Stimulated activated CD4-positive, alpha-beta T cell treated with anti-CD3 and anti-CD28 coated beads, Interleukin-4, amount 100 ng/mL, for 48 hours (primary cell): ENCODE measurements around the gene ENDOG.

Experiments used
- DNase-seq, 2 donors: peaks; one replicate each; pipeline ENCODE4 v3.0.0-alpha.2; 2020; ENCODE audit warnings: low read depth in 2 of 2

Gene ENDOG

DNA sequence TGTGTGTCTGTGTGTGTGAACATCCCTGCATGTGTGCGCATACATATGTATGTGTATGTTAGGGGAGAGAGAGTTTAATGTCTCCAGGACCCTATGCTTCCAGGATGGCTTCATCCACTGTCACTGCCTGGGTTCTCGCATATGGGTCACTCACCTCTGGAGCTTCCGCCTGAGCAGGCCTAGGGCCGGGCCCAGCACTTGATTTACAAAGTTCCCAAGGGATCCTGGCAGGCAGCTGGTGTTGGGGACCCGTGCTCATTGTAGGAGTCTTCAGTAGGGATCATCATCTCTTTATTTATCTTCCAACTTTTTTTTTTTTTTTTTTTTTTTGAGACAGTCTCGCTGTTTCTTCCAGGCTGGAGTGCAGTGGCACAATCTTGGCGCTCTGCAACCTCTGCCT lies 18.2 kb upstream of the ENDOG start:
- no peak for DNase-seq

DNA sequence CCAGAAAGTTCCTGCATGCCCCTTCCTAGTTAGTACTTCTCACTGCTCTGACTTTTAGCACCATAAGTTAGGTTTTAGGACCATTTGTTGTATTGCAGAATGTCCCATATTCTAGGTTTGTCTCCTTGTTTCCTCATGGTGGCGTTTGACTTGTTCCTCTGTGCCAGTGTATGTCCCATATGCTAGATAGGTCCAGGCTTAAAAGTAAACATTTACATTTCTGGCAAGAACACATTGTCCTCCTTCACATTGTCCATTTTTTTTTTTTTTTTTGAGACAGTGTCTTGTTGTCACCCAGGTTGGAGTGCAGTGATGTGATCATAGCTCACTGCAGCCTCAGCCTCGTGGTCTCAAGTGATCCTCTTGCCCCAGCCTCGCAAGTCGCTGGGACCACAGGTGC lies 15.8 kb upstream of the ENDOG start:
- DNase-seq, result no peak

DNA sequence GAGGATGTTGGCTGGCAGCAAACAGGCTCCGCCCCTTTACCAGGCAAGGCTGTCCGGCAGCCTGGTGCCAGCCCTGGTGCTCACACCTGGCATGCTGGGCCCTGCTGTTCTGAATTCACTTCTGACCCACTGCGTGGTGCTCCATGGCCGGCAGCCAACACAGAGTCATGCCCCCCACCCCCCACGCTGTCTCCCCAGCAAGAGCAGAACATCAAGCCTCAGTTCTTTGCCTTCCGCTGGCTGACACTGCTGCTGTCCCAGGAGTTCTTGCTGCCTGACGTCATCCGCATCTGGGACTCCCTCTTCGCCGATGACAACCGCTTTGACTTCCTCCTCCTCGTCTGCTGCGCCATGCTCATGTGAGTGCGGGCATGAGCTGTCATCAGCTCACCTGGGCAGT lies 12.6 kb upstream of the ENDOG start:
- no peak for DNase-seq

DNA sequence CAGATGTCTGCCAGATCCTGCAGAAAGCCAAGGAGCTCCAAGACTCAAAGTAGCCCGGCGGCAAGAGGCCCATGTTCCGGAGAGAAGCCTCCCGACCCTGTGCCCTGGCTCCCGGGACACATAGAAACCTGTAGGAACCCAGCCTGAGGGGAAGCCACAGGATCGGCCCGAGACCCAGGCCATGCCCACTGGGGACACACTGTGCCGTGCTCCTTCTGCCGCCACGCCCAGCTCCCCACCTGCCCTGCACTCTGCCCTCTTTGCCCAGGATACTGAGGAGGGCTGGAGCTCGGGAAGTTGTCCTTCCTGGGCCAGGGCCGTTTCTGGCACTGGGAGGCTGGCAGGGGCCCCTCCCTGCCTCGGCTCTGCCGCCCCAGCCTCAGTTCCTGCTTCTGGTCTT lies 10.5 kb upstream of the ENDOG start:
- DNase-seq, result no peak

DNA sequence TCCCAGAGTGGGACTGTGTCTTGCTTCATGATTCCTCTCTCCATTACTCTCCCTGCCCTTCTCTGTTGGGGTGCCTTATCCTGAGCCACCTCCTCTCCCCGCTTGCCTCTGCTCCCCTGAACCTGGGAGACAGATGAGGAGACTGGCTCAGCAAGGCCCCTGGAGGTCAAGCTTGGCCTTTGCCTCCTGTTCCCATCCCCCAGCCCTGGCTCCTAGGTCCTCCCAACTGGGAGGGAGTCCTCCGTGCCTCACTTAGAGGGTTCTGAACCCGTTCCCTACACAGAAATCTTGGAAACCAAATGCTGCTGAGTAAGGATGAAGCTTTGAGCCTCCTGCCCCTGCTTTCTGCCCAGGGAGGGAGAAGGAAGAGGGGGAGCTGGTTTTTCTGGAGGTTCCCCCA lies 9.8 kb upstream of the ENDOG start:
- no peak for DNase-seq

DNA sequence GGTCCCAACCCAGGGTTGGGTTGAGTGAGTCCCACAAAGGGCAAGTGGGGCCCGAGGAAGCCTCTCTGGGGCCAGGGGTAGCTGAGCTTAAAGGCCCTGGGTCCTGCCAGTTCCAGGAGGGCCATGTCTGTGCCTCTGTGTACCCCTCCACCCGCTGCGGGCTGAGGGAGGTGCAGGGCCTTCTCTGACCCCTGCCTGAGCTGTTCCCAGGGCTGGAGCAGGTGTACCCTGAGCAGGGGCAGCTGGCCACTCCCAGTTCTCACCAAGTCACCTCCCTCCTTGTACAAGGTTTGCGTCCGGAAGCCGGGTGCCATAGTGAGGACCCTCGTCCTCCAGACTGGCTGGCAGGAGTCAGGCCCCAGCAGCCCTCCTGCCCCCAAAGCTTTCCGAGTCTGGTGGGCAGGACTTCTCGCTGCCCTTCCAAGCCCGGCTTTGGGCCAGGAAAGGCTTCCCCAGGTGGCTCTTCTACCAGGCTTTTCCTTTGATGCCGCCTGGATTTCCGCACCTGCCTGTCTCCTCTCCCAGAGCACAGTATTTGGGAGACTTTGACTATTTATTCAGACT lies 9.2 kb upstream of the ENDOG start:
- no peak for DNase-seq

DNA sequence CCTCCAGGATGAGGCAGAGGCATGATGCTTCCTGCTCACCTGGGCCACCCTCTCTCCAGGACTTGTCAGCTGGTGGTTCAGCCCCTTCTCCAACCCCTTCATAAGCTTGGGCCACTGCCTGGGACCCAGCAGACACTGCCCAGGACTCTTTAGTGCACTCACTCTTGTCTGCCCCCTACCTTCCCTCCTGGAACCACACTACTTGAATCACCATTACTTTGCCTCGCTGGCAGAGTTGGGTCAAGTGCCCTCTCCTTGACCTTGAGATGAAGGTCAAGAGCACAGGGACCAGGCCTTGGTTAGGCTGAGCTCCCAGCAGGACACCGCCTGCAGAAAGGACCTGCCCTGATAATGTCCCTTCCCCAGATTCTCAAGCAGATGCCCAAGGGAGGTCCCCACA lies 8.5 kb upstream of the ENDOG start:
- no peak for DNase-seq

DNA sequence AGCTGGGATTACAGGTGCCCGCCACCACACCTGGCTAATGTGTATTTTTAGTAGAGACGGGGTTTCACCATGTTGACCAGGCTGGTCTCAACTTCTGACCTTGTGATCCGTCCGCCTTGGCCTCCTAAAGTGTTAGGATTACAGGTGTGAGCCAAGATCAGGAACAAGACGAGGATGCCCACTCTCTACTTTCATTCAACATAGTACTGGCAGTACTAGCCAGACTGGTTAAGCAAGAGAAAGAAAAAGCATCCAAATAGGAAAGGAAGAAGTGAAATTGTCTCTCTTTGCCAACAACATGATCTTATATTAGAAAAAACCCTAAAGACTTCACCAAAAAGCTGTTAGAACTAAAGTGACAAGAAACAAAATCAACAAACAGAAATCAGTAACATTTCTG lies 7.4 kb upstream of the ENDOG start:
- DNase-seq, result no peak

DNA sequence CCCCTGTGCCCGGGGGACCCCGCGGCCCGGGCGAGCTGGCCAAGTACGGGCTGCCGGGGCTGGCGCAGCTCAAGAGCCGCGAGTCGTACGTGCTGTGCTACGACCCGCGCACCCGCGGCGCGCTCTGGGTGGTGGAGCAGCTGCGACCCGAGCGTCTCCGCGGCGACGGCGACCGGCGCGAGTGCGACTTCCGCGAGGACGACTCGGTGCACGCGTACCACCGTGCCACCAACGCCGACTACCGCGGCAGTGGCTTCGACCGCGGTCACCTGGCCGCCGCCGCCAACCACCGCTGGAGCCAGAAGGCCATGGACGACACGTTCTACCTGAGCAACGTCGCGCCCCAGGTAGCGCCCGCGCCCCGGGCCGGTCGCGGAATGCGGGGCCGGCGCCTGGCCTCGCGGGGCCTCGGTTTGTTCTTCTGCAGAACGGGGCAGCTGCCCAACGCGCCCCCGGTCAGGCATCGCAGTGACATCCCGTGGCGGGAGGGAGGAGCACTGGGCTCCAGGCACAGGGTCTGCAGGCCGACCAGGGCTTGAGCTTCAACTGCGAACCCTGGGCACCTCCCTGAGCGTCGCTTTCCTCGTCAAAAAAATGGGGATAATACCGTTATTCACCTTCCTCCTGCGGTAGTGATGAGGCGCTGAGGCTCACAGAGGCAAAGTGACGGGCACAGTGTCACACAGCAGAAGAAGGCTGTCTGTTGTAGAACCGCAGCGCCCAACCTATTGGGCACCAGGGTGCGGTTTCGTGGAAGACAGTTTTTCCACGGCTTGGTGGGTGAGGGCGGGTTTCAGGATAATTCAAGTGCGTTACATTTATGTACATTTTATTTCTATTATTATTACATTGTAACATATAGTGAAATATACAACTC lies 777 bp downstream of the ENDOG start:
- DNase-seq, result peak; percentile 35 to 37

DNA sequence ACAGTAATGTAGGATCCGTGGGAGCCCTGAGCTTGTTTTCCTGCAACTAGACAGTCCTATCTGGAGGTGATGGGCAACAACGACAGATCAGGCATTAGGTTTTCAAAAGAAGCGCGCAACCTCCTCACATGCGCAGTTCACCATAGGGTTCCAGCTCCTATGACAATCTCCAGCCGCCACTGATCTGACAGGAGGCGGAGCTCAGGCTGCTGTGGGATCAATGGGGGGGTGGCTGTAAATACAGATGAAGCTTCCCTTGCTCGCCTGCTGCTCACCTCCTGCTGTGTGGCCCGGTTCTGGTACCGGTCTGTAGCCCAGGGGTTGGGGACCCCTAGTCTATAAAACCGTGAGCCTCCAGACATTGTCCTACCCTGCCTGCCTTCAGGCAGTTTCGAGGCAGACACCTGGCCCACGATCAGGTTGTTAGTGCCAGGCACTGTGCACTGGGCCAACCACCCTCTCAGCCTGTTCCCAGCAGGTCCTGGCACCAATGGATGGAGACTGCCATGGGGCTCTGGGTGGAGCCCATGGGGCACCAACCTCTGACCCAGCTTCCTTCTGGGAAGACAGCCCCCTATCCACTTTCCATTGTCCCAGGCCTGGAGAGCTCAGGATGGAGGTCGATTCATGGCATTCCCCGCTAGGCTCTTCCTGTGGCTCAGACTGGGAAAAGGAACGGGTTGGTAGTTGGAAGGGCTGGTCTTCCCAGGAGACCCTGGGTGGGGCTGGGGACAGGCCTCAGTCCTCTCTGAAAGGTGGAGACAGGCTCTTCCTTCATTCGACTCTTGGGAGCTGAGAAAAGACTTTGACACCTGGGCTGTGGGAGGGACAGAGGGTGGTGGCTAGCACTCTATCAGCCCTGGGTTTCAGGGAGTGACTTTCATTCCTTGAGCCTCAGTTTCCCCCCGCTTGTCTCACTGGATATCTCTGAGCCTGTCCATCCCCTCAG lies 1.7 kb downstream of the ENDOG start:
- no peak for DNase-seq

DNA sequence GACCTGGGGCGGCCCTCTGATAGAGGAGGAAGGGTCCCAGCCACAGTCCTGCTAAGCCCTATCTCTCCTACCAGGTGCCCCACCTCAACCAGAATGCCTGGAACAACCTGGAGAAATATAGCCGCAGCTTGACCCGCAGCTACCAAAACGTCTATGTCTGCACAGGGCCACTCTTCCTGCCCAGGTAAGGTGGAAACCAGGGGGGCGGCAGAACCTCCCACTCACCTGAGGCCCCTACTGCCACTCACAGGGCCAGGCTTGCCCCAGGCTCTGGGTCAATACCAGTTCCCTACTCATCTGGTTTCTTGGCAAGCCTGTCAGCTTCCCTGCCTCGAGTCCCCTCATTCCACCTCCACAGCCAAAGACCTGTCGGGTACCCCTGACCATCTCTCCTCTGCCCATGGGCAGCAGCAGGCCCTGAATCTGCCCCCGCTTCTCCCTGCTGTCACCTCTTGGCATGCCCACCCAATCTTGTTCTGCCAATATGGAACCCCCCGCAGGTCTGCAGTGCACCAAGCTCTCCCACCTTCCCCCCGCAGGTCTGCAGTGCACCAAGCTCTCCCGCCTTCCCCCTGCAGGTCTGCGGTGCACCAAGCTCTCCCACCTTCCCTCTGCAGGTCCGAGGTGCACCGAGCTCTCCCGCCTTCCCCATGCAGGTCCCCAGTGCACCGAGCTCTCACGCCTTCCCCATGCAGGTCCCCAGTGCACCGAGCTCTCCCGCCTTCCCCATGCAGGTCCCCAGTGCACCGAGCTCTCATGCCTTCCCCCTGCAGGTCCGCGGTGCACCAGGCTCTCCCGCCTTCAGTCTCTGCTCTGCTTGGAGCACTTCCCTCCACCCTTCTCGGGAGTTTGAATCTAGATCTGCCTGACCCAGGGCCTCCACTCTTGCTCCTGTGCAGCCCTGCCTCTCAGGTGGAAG lies 2.6 kb downstream of the ENDOG start:
- no peak for DNase-seq

DNA sequence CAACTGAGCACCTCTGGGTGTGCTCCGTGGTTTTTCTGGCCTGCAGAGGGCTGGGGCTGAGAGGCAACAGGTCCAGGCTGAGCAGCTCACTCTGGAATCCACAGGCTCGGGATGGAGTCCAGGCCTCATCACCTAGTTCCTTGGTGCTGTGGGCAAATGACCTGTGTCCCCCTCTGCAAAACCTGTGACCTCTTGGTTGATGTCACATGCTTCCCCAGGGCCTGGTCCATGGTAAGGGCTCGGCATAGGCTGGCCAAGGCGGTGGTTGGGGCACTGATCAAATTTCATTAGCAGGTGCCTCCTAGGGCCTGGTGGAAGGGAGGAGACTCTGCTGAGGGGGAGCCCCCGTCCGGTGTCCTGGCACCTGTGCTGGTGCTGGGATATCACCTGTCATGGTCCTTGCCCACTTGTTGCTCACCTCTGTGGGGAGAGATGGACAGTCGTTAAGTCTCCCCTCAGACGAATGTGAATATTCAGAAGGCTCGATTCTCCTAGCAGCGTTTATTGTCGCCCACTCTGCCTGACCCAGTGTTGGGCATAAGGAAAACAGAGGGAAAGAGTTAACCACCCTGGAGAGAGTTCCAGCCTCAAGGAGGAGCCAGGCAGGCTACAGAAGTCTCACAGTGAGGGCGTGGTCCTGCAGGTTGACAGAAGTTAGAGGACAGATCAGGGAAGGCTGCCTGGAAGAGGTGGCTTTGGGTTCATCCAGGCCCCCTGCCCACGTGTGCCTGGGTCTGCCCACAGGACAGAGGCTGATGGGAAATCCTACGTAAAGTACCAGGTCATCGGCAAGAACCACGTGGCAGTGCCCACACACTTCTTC lies 3.5 kb downstream of the ENDOG start:
- DNase-seq, result no peak

DNA sequence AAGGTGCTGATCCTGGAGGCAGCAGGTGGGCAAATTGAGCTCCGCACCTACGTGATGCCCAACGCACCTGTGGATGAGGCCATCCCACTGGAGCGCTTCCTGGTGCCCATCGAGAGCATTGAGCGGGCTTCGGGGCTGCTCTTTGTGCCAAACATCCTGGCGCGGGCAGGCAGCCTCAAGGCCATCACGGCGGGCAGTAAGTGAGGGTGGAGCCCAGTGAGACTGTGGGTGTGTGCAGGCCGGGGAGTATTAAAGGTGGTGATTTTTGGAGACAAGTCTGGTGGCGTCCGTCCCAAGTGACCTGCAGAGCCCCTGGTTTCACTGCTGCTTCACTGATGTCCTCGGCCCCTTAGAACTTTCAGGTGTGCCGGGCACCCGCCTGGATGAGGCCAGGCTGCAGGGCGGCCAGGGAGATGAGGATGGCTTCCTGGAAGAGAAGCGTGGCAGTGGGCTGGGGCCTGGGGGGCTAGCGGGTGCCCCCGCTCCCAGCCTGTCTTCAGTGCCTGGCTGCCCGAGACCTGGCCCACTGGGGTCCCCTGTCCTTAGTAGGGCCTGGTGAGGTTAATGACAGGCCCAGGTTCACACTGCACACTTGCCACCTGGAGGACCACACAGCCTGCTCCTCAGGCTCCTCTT lies 4.2 kb downstream of the ENDOG start:
- no peak for DNase-seq

DNA sequence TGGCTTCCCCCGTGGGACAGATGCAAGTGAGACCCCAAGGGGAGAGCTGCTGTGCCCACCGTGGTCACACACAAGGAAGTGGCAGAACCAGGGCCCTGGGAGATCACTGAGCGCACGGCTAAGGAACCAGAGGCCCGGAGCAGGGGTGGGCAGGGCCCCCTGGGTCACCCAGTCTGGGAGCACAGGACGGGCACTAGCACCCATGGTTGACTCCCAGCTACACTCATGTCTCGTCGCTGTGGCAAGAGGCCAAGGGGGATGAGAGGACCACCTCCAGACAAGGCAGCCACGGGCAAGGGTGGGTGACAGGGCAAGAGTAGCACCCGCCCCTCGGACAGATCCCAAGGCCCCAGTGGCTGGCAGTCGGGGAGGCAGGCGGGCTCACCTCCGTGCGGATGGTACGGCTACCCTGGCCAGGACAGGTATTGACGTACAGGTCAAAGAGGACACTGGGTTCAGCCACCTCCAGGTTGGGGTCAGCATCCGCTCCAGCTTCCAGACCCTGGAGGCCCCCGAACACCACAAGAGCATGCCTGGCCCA lies 5.1 kb downstream of the ENDOG start:
- DNase-seq, result no peak

DNA sequence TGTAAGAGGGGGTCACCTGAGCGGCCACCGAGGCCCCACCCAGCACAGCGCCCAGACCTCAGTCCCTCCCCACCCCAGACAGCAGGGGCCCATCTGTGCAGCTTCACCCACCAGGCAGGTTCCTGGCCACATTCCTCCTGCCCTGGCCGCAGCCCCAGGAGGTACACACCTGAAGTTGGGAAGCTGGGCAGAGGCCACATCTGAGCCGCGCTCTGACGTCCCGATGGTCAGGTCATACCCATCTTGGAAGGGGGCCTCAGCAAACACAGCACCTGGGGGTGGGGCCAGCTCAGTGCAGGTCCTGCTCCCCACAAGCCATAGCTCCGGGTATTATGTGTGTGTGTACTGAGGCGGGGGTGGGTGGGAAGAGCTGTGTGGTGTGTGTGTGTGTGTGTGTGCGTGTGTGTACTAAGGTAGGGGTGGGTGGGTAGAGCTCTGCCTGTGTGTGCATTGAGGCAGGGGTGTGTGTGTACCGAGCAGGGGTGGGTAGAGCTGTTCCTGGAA lies 5.7 kb downstream of the ENDOG start:
- no peak for DNase-seq

DNA sequence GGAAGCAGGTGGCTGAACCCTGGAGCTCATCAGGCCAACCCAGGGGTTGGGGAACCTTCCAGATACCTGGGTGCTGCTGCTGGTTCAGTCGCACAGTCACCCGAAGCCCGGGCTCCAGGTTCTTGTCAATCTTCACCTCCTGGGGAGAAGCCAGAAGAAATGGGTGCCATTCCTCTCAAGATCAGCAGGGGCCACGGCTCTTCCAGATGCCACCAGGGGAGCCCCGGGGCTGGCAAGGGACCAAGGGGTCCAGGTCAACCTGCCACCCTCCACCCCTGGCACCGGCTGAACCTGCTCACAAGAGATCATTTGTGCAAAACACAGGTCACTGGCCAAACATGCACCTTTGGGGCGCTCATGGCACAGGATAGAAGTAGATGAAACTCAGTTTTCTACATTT lies 6.6 kb downstream of the ENDOG start:
- no peak for DNase-seq

DNA sequence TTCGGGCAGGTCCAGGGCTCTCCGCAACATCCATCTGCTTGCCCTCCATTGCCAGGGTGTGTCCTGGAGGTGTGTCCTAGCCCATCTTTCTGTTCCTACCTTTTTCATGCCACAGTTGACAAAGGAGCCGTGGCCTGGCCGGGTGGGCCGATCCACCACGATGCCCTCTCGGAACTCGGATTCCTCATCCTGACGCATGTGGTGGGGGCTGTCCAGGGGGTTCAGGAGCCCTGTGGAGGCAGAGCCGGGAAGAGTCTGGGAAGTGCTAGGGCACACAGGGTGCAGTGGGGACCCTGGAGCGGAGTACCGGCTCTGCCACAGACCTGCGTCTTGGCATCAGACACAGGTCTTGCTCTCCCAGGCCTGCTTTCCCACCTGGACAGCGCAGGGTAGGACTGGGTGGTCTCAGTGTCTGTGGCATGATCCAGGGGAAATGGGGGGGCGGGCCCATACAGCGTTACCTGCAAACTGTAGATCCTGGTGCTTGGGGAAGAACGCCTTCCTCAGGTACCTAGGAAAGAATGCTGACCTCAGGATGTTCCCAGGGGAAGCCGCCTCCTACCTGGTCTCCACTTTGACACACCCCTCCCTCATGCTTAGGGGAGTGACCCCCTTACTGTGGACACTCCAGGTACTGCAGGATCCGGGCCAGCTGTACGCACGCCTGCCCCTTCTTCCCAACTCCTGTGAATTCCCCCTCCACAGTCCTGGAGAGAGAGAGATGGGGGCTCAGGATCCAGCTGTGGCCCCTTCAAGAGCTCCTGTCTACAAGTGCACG lies 7.8 kb downstream of the ENDOG start:
- no peak for DNase-seq

DNA sequence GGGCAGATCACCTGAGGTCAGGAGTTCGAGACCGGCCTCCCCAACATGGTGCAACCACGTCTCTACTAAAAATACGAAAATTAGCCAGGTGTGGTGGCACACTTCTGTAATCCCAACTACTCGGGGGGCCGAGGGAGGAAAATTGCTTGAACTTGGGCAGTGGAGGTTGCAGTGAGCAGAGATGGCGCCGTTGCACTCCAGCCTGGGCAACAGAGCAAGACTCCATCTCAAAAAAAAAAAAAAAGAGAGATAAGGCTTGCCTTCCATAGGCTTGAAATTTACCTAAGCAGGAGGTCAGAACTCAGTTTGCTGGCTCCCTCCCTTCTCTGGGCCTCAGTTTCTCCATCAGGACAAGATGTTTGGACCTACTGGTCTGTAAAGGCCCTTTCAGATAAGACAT lies 10.0 kb downstream of the ENDOG start:
- no peak for DNase-seq
